ENCODE results near the gene GPSM1.

- no peak for TF ChIP-seq POLR2A (IDR thresholded peaks at IDR 0.05)
- TF ChIP-seq CTCF (IDR thresholded peaks at IDR 0.05 in 4 of 5, conservative IDR thresholded peaks at IDR 0.05 in 1 of 5): no peak
These were observed 17.5 kb upstream of the GPSM1 start for GRCh38 chr9:136309806-136310220.
